B cell (primary cell): ENCODE measurements around the gene MYH7B.

Source experiments
- CTCF ChIP-seq: fragments of 200-600 bp; IDR thresholded peaks from one replicate; pipeline ENCODE4 v1.8.0; 2022; ENCODE audit warnings: antibody characterized with exemption, mild to moderate bottlenecking
- EZH2 ChIP-seq: IDR thresholded peaks from 2 replicates; pipeline ENCODE4 v1.6.1; 2012; ENCODE audit warnings: borderline replicate concordance, low read depth, mild to moderate bottlenecking, moderate library complexity, low read length; ENCODE audit not compliant: insufficient read depth, poor library complexity, severe bottlenecking

GRCh38 chr20:35000311-35000921 is 44.7 kb downstream of the MYH7B start:
- no peak for TF ChIP-seq CTCF
- TF ChIP-seq EZH2, result no peak
